Activated T-helper 17 cell treated with anti-CD3 and anti-CD28 coated beads, Interleukin-2, amount 50 U/mL, for 72 hours (primary cell): ENCODE measurements around the gene CENPL. TPM values are rescaled to one million over a fixed set of nuclear protein-coding genes. Genes with fewer than 3 reads are reported as not detected.
"Not testable (repeated sequence)": the region's sequence is repeated elsewhere in the genome, so short reads cannot be mapped to it uniquely, and the experiment has no call there.

Experiments used
- ATAC-seq: fragments of 150-1000 bp; cut with Tn5 transposase; replicated peaks from 2 replicates; pipeline ENCODE4 v1.10.0; 2021; ENCODE audit warnings: mild to moderate bottlenecking, moderate library complexity
- H3K27ac Mint-ChIP-seq: one replicate; pipeline ENCODE4 v1.8.0; 2022; ENCODE audit warnings: mixed read lengths
- H3K27me3 Mint-ChIP-seq: one replicate; pipeline ENCODE4 v1.8.0; 2022; ENCODE audit warnings: mixed read lengths
- H3K36me3 Mint-ChIP-seq: one replicate; pipeline ENCODE4 v1.8.0; 2022; ENCODE audit warnings: low read depth, mild to moderate bottlenecking, mixed read lengths
- H3K4me1 Mint-ChIP-seq: one replicate; pipeline ENCODE4 v1.8.0; 2022; ENCODE audit warnings: mixed read lengths
- H3K4me3 Mint-ChIP-seq: one replicate; pipeline ENCODE4 v1.8.0; 2022; ENCODE audit warnings: mild to moderate bottlenecking, mixed read lengths
- H3K9me3 Mint-ChIP-seq: one replicate; pipeline ENCODE4 v1.8.0; 2022; ENCODE audit warnings: mixed read lengths
- total RNA-seq, 2 donors: library from RNA; stranded (reverse); gene quantifications; one replicate each; pipeline ENCODE4 v1.2.3, GENCODE V29; 2022

The CENPL gene
- total RNA-seq, 2 donors from 2014 or later = 25.5 to 33.9 TPM

DNA sequence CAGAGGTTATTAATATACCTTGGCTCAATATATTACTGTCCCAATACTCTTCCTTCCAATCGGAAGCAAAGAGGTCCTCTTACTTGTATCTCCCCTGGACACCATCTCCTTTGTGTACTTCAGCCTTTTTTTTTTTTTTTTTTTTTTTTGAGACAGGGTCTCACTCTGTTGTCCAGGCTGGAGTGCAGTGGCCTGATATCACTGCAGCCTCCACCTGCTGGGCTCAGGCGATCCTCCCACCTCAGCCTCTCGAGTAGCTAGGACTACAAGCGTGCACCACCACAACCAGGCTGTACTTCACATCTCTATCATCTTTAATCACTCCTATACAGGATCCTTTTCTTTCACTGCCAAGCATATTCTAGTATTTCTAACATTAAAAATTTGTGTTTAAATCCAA is 3.0 kb downstream of the CENPL start:
- ATAC-seq = no peak
- H3K4me1 Mint-ChIP-seq = peaks cover 31% of the 10 kb centered on the region
- no peaks in the 10 kb centered on the region for H3K27me3 Mint-ChIP-seq
- H3K9me3 Mint-ChIP-seq = no peaks in the 10 kb centered on the region
- H3K27ac Mint-ChIP-seq = no peak overlapping the region
- H3K4me3 Mint-ChIP-seq = peak overlapping the region; percentile 92
- H3K36me3 Mint-ChIP-seq = peaks cover 69% of the 10 kb centered on the region

DNA sequence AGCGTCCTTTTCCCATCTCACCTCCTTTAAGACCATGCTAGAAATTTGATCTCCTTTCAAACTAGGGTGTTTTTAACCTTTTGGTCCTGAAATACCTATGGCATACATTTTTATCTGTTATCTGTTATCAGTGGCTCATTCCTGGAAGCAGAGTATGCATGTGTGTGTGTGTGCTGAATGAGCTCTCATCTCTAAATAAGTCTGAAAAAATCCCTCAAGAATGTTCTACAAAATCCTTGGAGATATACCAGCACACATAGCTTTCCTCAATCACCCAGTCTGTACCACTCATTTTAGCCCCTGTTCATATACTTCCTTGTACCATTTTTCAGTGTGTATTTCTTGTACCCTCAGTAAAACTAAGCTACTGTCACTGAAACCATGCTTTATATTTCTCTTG is 6.2 kb downstream of the CENPL start:
- Mint-ChIP-seq H3K9me3 (no peaks in the 10 kb centered on the region), H3K27me3 (no peaks in the 10 kb centered on the region), H3K4me3 (no peak overlapping the region), H3K27ac (no peak overlapping the region), H3K36me3 (peaks cover 63% of the 10 kb centered on the region), H3K4me1 (peaks cover 26% of the 10 kb centered on the region)
- no peak for ATAC-seq

DNA sequence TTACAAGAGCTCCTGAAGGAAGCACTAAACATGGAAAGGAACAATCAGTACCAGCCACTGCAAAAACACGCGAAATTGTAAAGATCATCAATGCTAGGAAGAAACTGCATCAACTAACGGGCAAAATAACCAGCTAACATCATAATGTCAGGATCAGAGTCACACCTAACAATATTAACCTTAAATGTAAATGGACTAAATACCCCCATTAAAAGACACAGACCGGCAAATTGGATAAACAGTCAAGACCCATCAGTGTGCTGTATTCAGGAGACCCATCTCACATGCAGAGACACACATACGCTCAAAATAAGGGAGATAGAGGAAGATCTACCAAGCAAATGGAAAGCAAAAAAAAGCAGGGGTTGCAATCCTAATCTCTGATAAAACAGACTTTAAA is 11.0 kb downstream of the CENPL start:
- H3K36me3 Mint-ChIP-seq = peaks cover 65% of the 10 kb centered on the region
- H3K4me3 Mint-ChIP-seq, H3K27ac Mint-ChIP-seq, ATAC-seq, H3K27me3 Mint-ChIP-seq, H3K9me3 Mint-ChIP-seq: not testable (repeated sequence)
- peaks cover 12% of the 10 kb centered on the region for H3K4me1 Mint-ChIP-seq

DNA sequence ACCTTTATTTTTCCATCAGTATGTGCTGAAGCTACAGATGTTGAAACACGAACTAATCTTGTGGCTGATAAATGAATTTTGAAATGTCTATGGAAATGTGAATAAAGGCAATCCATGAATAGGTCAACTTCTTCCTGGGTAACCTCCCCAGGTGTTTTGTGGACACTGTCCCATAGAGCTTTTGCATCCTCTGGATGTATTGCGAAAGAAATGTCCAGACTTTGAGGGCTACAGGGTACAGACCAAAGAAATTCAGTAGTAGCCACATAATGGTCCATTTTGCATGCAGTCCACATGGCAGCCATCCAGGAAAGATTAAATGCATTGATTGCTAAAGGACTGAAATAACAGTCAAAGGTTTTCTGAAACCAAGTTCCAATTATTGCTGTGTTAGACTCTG is 21.7 kb downstream of the CENPL start:
- Mint-ChIP-seq H3K4me3 (no peak overlapping the region), H3K36me3 (peaks cover 69% of the 10 kb centered on the region), H3K9me3 (no peaks in the 10 kb centered on the region), H3K4me1 (no peaks in the 10 kb centered on the region), H3K27me3 (no peaks in the 10 kb centered on the region), H3K27ac (no peak overlapping the region)
- no peak for ATAC-seq

DNA sequence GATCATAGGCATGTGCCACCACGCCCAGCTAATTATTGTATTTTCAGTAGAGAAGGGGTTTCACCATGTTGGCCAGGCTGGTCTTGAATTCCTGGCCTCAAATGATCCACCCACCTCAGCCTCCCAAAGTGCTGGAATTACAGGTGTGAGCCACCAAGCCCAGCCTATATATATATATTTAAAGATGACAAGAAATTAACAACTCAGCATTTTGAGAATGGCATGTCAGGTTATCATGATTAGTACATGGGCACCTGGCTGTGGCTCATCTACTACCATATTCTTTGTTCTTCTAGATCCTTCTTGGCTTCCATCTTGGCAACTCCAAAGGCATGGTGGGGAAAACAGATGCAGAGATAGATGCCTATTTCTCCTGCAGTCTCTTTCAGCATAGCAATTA is 24.7 kb downstream of the CENPL start:
- H3K4me1 Mint-ChIP-seq, H3K9me3 Mint-ChIP-seq, ATAC-seq, H3K27me3 Mint-ChIP-seq, H3K4me3 Mint-ChIP-seq, H3K27ac Mint-ChIP-seq: not testable (repeated sequence)
- peaks cover 49% of the 10 kb centered on the region for H3K36me3 Mint-ChIP-seq

DNA sequence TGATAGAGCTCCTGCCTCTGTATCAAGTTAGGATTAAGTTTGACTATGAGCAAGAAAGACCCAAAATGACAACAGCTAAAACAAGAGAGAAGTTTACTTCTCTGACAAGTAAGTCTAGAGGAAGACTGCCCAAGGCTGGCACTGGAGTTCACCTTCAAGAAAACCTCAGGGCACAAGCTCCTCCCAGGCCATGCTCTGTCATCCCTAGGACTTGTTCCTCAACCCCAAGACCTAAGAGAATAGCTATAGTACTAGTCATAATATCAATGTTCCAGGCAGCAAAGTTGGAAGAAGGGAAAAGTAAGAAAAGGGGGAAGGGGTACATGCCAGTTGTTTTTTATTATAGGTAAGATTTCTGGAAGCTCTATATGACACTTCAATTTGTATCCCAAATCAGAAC is 26.6 kb downstream of the CENPL start:
- Mint-ChIP-seq H3K4me1 (no peaks in the 10 kb centered on the region), H3K36me3 (peaks cover 35% of the 10 kb centered on the region), H3K4me3 (no peak overlapping the region)

DNA sequence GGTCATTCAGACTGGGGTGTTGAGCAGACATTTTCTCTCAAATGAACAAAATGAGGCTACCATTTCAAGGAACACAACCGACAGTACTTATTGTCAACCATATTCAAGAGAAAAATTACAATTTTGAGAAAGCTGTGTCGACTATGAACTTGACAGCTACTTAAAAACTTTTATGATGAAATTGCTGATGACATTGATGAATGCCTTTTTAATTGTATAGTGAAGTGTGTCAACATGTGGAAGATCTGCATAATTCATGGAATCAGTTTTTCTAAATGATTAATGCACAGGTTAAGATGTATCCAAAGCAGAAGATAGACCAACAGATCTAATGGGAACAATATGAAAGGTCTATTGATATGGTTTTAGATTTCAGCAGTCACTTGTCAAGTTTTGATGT is 34.8 kb downstream of the CENPL start:
- Mint-ChIP-seq H3K4me3 (no peak overlapping the region), H3K27ac (no peak overlapping the region), H3K36me3 (peaks cover 44% of the 10 kb centered on the region), H3K27me3 (no peaks in the 10 kb centered on the region), H3K9me3 (no peaks in the 10 kb centered on the region), H3K4me1 (no peaks in the 10 kb centered on the region)
- ATAC-seq = no peak

More for the DNA sequence above, 26.6 kb downstream of the CENPL start:
- no peak for ATAC-seq
- H3K27ac Mint-ChIP-seq = no peak overlapping the region
- no peaks in the 10 kb centered on the region for H3K9me3 Mint-ChIP-seq
- no peaks in the 10 kb centered on the region for H3K27me3 Mint-ChIP-seq

DNA sequence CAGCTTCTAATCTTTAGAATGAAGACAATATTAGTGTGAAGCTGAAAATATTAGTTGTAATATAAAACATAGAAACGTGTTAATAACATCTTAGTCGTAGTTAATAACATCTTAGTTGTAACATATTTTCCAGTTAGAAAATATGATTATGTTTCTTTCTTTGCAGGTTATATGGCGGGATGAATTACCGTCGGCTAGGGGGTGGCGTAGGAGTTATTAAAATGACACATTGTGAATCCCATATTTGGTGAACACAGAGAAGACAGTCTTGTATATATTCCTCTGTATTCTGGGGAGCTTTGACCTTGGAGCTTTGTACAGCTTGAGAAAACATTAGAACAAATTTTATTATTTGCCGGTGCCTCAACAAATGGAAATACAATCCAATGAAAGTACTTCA is 39.7 kb downstream of the CENPL start:
- H3K27ac Mint-ChIP-seq = no peak overlapping the region
- no peak for ATAC-seq
- no peaks in the 10 kb centered on the region for H3K9me3 Mint-ChIP-seq
- no peaks in the 10 kb centered on the region for H3K4me1 Mint-ChIP-seq
- peaks cover 82% of the 10 kb centered on the region for H3K36me3 Mint-ChIP-seq
- H3K27me3 Mint-ChIP-seq = no peaks in the 10 kb centered on the region
- no peak overlapping the region for H3K4me3 Mint-ChIP-seq

DNA sequence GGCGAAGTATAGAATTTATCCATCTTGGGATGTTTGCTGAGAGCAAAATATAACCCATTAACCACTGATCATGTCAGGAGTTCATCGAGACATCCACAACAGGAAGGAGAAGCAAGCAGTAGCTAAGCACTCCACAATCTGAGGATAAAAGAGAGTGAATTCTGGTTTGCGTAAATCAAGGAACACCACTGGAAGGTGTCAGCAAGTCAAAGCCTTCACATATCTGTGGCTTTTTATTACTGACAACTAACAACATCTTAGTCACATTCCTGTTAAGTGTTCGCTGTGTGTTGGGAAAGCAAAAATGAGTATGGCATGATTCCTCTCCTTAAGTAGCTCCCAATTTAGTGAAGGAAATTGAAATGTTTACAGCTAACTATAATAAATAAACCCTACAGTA is 44.7 kb downstream of the CENPL start:
- Mint-ChIP-seq H3K36me3 (peaks cover 97% of the 10 kb centered on the region), H3K27ac (no peak overlapping the region), H3K9me3 (no peaks in the 10 kb centered on the region), H3K27me3 (no peaks in the 10 kb centered on the region), H3K4me3 (no peak overlapping the region), H3K4me1 (no peaks in the 10 kb centered on the region)
- ATAC-seq = no peak

DNA sequence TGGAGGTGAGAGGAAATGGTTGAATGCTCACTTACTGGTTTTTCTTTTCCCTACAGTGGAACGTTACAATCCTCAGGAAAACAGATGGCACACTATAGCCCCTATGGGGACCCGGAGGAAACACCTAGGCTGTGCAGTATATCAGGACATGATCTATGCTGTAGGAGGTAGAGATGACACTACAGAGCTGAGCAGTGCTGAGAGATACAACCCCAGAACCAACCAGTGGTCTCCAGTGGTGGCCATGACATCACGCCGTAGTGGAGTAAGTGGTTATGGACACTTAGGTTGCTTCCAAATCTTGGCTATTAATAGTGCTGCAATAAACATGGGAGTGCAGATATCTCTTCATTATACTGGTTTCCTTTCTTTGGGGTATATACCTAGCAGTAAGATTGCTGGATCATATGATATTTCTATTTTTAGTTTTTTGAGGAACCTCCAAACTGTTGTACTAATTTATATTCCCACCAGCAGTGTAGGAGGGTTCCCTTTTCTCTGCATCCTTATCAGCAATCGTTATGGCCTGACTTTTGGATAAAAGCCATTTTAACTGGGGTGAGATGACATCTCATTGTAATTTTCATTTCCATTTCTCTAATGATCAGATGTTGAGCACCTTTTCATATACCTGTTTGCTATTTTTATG is 49.0 kb downstream of the CENPL start:
- H3K4me1 Mint-ChIP-seq = no peaks in the 10 kb centered on the region
- ATAC-seq = no peak
- no peak overlapping the region for H3K27ac Mint-ChIP-seq
- no peak overlapping the region for H3K4me3 Mint-ChIP-seq
- H3K9me3 Mint-ChIP-seq = no peaks in the 10 kb centered on the region
- no peaks in the 10 kb centered on the region for H3K27me3 Mint-ChIP-seq
- peaks cover 70% of the 10 kb centered on the region for H3K36me3 Mint-ChIP-seq

DNA sequence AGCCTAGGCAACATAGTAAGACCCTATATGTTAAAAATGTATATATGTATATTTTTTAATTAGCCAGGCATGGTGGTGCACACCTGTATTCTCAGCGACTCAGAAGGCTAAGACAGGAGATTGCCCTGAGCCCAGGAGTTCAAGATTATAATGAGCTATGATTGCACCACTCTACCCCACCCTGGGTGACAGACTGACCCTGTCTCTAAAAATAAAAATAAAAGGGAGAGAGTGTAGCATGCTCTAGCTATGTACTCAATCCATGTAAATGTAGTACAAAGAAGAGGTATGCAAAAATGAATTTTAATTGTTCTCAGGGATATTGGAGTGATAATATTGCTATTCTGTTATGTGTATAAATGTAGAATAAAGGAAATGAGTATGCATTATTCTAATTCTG is 53.1 kb downstream of the CENPL start:
- no peak for ATAC-seq
- H3K36me3 Mint-ChIP-seq = peaks cover 43% of the 10 kb centered on the region

DNA sequence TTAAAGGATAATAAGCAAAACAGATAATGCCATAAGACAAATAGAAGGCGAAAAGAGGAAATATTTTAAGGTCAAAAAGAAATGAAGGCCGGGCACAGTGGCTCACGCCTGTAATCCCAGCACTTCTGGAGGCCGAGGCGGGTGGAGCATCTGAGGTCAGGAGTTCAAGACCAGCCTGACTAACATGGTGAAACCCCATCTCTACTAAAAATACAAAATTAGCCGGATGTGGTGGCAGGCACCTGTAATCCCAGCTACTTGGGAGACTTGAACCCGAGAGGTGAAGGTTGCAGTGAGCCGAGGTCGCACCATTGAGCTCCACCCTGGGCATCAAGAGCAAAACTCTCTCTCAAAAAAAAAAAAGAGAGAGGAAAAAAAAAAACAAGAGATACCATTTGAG is 54.4 kb downstream of the CENPL start:
- Mint-ChIP-seq H3K27ac (peak overlapping the region; percentile 69), H3K36me3 (peaks cover 38% of the 10 kb centered on the region), H3K4me1 (peaks cover 19% of the 10 kb centered on the region), H3K4me3 (peak overlapping the region; percentile 29)
- H3K27me3 Mint-ChIP-seq, H3K9me3 Mint-ChIP-seq: not testable (repeated sequence)
- peak; percentile 59 for ATAC-seq

More for the DNA sequence above, 53.1 kb downstream of the CENPL start:
- Mint-ChIP-seq H3K27me3 (no peaks in the 10 kb centered on the region), H3K9me3 (no peaks in the 10 kb centered on the region), H3K4me1 (peaks cover 19% of the 10 kb centered on the region), H3K4me3 (no peak overlapping the region), H3K27ac (no peak overlapping the region)

DNA sequence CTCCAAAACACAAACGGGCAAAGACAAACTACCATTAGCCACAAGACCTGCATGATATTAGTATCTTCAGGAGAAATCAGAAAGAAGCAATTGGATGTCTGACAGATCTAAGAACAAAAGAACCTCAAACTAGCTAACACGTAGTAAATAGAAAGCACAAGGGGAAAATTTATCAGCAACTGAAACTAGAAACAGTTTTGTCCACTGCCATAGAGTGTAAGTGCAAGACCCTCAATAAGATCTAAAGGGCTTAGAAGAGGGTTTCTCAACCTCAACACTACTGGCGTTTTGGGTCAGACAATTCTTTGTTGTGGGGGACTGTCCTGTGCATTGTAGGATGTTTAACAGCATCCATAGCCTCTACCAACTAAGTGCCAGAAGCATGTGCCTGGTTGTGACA is 55.9 kb downstream of the CENPL start:
- ATAC-seq = no peak
- H3K4me1 Mint-ChIP-seq = peaks cover 19% of the 10 kb centered on the region
- H3K9me3 Mint-ChIP-seq = no peaks in the 10 kb centered on the region
- H3K36me3 Mint-ChIP-seq = peaks cover 41% of the 10 kb centered on the region
- no peaks in the 10 kb centered on the region for H3K27me3 Mint-ChIP-seq
- no peak overlapping the region for H3K4me3 Mint-ChIP-seq
- H3K27ac Mint-ChIP-seq = peak overlapping the region; percentile 66

DNA sequence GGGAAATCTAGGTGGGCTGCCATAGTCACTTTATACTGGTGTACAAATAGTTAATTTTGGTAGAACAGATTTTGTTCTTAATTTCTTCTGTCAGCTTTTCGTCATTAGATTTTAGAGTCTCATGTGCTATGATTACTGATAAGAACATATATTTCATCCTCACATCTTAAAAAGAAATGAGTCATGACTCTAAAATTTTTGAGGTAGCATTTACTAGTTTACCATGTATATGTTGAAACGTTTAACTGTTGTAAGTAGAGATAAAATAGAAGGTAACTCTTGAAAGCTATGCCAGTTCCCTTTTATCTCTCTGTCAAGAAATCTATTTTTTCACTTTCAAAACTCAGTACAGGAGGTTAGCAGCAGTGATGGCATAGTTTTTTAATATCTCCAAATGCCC is 56.5 kb downstream of the CENPL start:
- ATAC-seq = no peak
- Mint-ChIP-seq H3K9me3 (no peaks in the 10 kb centered on the region), H3K27me3 (no peaks in the 10 kb centered on the region), H3K27ac (peak overlapping the region; percentile 66), H3K36me3 (peaks cover 43% of the 10 kb centered on the region), H3K4me3 (no peak overlapping the region), H3K4me1 (peaks cover 19% of the 10 kb centered on the region)

DNA sequence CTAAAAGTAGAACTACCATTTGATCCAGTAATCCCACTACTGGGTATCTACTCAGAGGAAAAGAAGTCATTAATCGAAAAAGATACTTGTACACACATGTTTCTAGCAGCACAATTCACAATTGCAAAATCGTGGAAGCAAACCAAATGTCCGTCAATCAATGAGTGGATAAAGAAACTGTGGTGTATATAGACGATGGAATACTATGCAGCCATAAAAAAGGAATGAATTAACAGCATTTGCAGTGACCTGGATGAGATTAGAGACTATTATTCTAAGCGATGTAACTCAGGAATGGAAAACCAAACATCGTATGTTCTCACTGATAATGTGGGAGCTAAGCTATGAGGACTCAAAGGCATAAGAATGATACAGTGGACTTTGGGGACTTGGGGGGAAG is 60.4 kb downstream of the CENPL start:
- Mint-ChIP-seq H3K36me3 (peaks cover 60% of the 10 kb centered on the region), H3K4me1 (peaks cover 13% of the 10 kb centered on the region)
- H3K27ac Mint-ChIP-seq, ATAC-seq, H3K27me3 Mint-ChIP-seq, H3K9me3 Mint-ChIP-seq, H3K4me3 Mint-ChIP-seq: not testable (repeated sequence)

DNA sequence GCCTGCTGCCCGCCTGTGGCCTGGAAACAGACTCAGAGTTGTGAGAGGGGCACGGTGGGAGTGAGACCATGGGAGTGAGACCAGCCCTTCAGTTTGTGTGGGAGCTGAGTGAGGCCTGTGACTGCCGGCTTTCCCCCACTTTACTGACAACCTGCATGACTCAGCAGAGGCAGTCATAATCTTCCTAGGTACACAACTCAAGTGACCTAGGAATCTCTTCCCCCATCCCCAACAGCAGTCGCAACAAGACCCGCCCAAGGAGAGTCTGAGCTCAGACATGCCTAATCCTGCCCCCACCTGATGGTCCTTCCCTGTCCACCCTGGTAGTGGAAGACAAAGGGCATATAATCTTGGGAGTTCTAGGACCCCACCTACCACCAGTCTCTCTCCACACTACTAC is 65.7 kb downstream of the CENPL start:
- Mint-ChIP-seq H3K9me3 (peaks cover 7% of the 10 kb centered on the region), H3K4me1 (no peaks in the 10 kb centered on the region), H3K27me3 (no peaks in the 10 kb centered on the region), H3K36me3 (peaks cover 80% of the 10 kb centered on the region), H3K27ac (peak overlapping the region; percentile 20), H3K4me3 (no peak overlapping the region)
- no peak for ATAC-seq
